ENCODE results near the gene PNRC2.

GRCh38 chr1:24003331-24003972 is 43.8 kb downstream of the PNRC2 start:
- TF ChIP-seq CTCF (IDR thresholded peaks at IDR 0.05) (no peak), POLR2A (IDR thresholded peaks at IDR 0.05) (no peak)
